SIG-M5 treated with dmso at 0.1 percent for 504 hours (cell line): ENCODE measurements around the gene RIC8A.
A peak's percentile ranks its signal among the peaks of the same experiment; 100 is the strongest.

Source experiments
- DNase-seq: peaks from one replicate; lab custom pipeline; 2025; ENCODE audit not compliant: unreplicated experiment; lab: John Stamatoyannopoulos, UW

Gene RIC8A

GRCh38 chr11:240315-240714 is 32.8 kb downstream of the RIC8A start:
- DNase-seq = no peak

GRCh38 chr11:241634-242033 is 34.1 kb downstream of the RIC8A start:
- no peak for DNase-seq

GRCh38 chr11:244376-244775 is 36.9 kb downstream of the RIC8A start:
- no peak for DNase-seq

DNA sequence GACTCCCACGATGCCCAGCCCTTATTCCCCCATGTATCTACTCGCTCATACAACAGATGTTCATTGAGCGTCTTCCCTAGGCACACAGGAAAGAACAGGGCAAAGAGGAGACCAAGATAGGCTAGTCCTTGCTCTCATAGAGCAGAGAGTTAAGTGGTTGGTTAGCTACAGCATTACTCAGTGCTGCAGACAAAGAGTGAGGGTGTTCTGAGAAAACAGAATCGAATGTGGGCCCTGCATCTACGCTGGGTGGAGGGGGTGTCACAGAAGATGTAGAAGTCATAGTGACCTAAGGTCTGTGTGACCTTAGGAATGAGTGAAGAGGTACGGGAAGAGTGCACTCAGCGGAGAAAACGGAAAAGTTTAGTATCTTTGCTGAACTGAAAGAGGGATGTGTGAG is 41.6 kb downstream of the RIC8A start:
- DNase-seq = no peak

GRCh38 chr11:250274-250673 is 42.8 kb downstream of the RIC8A start:
- DNase-seq = no peak

DNA sequence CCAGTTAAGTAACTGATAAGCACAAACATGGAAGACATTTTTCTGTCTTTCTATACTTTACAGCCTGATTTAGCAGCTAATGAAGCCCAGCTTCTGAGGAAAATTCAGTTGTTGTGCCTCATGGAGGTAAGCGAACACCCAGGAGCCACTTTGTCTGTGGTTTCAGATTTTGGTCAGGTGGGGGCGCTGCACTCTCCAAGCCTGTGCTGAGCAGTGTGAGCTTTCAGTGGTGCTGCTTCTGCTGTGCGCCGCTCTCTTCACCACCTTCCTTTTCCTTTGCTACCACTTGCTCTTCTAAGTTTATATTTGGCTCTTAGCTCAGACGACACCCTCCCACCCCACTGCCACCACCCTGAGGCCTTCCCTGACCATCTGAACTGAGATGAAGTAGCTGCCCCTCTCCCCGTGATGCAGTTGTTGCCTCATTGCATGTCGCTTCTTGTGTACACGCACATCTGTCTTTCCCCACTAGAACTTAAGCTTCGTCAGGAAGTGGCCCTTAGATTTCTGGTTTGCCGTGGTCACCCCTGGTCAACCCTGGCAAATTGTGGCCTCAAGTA is 43.3 kb downstream of the RIC8A start:
- peak; percentile 23 for DNase-seq

DNA sequence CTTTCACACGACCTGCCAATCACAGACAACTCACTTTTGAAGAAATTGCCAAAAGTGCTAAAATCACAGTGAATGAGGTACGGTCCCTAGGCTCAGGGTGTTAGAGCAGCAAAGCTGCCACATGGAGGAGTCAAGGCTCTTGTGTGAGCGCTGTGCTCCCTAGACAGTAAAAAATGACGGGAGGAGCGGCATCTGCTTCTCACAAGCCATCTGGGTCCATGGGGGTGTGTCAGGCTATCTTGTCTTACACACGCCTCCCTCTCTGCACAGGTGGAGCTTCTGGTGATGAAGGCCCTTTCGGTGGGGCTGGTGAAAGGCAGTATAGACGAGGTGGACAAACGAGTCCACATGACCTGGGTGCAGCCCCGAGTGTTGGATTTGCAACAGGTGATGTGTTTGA is 44.0 kb downstream of the RIC8A start:
- DNase-seq = no peak

GRCh38 chr11:252666-253065 is 45.2 kb downstream of the RIC8A start:
- no peak for DNase-seq

DNA sequence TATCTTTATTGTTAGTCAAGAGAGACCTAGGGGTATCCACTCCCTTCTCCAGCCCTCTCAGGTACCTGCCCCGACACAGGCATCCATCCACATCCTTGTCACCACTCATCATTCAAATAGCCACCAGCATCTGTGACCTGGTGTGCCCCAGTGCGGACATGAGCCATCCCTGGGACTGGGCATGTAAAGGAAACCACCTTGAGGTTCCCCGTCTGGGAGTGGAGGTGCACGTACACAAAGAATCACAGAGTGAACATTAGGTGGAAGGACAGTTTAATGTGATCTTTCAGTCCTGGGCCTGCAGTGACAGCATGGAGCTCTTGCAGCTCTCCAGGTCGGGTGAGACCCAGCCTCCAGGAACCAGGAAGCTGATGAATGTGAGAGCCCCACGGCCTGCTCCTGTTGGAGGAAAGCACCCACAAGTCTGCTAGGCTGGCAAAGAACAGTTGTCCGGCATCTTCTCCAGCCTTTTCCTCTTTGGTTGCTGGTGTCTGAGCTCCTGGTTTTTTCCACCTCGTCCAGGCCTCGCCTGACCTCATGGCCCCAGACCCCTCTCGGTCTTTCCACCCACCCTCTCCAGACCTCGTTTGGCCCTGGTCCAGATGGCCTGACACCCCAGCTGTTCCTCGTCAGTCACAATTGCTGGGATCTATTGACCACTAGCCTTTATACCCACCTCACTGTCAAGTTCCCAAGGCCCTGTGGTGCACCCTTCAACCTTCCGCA is 45.8 kb downstream of the RIC8A start:
- DNase-seq = no peak

DNA sequence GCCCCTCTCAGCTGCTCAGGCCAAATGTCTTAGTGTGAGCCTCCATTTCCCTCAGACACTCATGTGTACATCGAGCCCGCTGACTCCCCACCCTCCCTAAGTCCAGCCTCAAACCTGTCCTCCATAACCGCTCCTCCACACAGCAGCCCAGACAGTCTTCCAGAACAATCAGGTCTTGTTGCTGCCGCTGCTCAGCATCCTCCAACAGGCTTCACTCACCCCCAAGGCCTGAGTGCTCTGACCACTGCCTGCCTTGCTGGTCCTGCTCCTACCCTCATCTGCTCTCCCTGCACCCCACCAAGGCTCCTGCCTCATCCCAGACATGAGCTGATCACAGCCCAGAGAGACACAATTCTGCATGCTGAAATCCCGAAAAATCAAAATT is 46.4 kb downstream of the RIC8A start:
- DNase-seq = no peak

GRCh38 chr11:255176-255575 is 47.7 kb downstream of the RIC8A start:
- DNase-seq = no peak

DNA sequence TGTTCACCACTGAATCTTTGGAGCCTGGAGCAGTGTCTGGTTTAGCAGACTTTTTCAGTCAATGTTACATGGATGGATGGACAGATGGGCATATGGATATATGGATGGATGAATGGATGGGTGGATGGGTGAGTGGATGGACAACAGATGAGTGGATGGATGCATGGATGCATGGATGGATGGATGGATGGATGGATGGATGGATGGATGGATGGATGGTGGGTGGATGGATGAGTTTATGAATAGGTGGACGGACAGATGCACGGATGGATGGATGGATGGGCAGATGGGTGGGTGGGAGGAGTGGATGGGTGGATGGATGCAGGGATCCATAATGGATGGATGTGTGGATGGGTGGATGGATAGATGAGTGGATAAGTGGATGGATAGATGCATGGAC is 48.3 kb downstream of the RIC8A start:
- DNase-seq = no peak

GRCh38 chr11:256952-257737 is 49.6 kb downstream of the RIC8A start:
- peak; percentile 30 for DNase-seq

DNA sequence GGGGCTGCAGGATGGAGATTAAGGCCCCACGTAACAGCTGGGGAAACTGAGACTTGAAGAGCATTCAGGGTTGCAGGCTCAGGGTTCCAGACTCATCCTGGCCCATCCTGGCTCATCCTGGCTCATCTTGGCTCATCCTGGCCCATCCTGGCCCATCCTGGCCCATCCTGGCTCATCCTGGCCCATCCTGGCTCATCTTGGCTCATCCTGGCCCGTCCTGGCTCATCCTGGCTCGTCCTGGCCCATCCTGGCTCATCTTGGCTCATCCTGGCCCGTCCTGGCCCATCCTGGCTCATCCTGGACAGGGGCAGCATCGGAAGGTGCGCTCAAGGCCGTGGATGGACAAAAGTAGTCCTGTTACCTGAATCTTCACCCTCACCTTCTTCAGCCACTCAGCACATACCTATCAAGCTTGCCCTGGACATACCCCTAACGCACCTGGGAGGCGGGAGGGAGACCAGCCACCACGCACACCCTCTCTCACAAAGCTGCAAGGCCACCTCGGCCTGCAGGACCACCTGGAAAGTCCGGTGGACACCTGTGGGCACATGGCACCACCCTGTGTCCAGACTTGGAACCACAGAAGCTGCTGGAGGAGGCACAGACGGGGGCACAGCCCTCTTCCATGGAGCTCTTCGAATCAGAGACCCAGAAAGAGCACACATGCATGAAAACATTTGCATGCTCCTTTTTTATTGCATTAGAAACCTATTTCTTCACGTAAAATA is 50.4 kb downstream of the RIC8A start:
- DNase-seq = no peak

DNA sequence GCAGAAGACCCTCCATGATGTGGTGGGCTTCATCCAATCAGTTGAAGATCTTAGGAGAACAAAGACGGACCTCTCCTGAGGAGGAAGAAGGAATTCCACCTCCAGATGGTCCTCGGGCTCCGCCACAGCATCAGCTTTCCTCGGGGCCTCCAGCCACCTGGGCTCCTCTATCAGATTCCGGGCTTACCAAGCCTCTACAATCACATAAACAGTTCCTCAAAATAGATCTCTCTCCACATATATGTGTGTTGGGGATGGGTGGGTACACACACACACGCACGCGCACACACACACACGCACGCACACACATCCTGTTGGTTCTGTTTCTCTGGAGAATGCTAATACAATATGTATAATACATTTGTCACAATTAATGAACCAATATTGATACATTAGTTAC is 51.9 kb downstream of the RIC8A start:
- no peak for DNase-seq

DNA sequence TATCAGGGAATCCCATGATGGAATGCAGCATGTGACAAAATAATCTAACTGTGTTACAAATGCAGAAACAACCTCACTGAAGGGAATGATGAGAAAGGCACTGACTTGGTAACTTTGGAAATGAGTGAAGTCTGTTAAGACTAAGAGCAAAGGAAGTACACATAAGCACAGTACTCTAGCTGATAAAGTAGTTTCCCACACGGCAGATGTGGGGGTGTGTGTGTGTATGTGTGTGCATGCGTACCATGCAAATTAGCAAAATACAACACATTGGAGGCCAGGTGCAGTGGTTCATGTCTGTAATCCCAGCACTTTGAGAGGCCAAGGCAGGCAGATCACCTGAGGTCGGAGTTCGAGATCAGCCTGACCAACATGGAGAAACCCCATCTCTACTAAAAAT is 54.1 kb downstream of the RIC8A start:
- DNase-seq = no peak
